Right cardiac atrium (tissue), 5 donors: Measurements from ENCODE around the gene FSTL4. TPM values are rescaled to one million over a fixed set of nuclear protein-coding genes. Genes with fewer than 3 reads are reported as not detected.

Experiments
- ATAC-seq, 2 donors: fragments of 200-7000 bp; cut with Tn5 transposase; one replicate each; pipeline versions ENCODE4 v1.8.0 to v1.9.1; 2020; ENCODE audit warnings: moderate library complexity in 2 of 2, mild to moderate bottlenecking in 1 of 2
- DNase-seq, 3 donors: peaks; one replicate each; pipeline ENCODE4 v3.0.0-alpha.2; 2020
- H3K27ac ChIP-seq: one replicate; pipeline ENCODE4 v1.5.1; 2013; ENCODE audit warnings: mild to moderate bottlenecking, low read length, control low read depth, moderate library complexity
- H3K27me3 ChIP-seq: one replicate; pipeline ENCODE4 v1.6.1; 2013; ENCODE audit not compliant: control insufficient read depth, insufficient read depth
- H3K4me1 ChIP-seq: one replicate; pipeline ENCODE4 v1.6.1; 2013; ENCODE audit warnings: low read length; ENCODE audit not compliant: control insufficient read depth, insufficient read depth
- H3K4me3 ChIP-seq: one replicate; pipeline ENCODE4 v1.5.1; 2013; ENCODE audit warnings: low read length, control low read depth
- H3K9me3 ChIP-seq: one replicate; pipeline ENCODE4 v1.6.1; 2013; ENCODE audit warnings: low read length; ENCODE audit not compliant: control insufficient read depth
- WGBS: extraction: QIAGEN DNeasy Blood & Tissue Kit; methylation state at CpG from one replicate; pipeline ENCODE4 v1.1.7; 2013; 5-methylcytosine and 5-hydroxymethylcytosine counted together
- intact Hi-C, 4 donors: fragments of 100-400 bp; cut with DNase I; formaldehyde crosslinking; loops; one replicate each; pipeline versions ENCODE4 v1.11.0 to v1.14.0; 2022 to 2023
- long read RNA-seq, 4 donors: library from polyadenylated mRNA; unstranded; transcript quantifications; one replicate each; pipeline ENCODE4 v2.0.0, GENCODE V29; 2020 to 2021
- polyA plus RNA-seq: library from polyadenylated mRNA; stranded (reverse); fragments of 200-250 nt; gene quantifications from one replicate; pipeline ENCODE4 v1.2.3, GENCODE V29; 2013
- total RNA-seq, 4 donors: library from RNA; stranded (reverse); fragmentation: NEBNext Ultra II Directional; extraction: Animal tissue kit (Norgen Biotek cat#: 25700); gene quantifications; one replicate each; pipeline ENCODE4 v1.2.1, GENCODE V29; 2021
- donor health status: healthy with polysubstance abuse.
- donor health status: DM: no; HTN: yes; CAD: no.
- donor health status: DM: no; HTN: no; CAD: no.
- donor health status: DM: no; HTN: yes; CAD: no; lungs with severe emphysema.
- donor health status: DM: yes; HTN: yes; CAD: no.

FSTL4 gene
- total RNA-seq (not detected), polyA plus RNA-seq (not detected)
- long read RNA-seq, donor 1 = 0 reads
- long read RNA-seq, donor 2 = 0 reads
- long read RNA-seq, donor 3 = 0 reads
- long read RNA-seq, donor 4 = 0 reads

DNA sequence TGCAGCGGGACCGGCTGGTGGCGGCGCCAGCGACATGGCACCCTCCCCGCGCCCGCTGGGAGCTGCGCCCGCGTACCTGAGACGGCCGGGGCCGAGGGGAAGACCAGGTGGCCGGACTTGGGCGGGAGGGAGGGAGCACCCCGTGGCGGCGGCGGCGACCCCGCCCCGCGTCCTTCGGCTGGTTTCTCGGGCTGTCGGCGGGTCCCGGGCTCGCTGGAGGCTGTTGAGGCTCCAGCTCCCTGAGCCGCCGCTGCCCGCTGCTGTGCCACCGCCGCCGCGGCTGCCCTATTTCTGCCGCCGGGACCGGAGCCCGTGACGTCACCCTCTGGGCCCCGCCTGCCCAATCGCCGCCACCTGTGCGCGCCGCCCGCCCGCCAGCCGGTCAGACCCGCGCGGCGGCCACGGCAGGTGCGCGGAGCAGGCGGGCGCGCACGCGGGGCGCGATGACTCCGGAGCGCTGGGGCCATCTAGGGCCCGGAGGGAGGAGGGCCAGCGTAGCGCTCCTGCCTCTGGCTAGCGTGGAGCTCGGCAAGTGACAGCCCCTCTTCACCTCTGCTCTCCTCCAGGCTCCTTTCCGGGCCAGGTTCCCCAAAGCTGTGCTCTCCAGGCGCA is at the start of gene FSTL4:
FSTL4 (minus strand) TSS at position 293 of the 612 bp plus-strand sequence.
- H3K27me3 ChIP-seq = no peaks in the 10 kb centered on the region
- no peaks in the 10 kb centered on the region for H3K9me3 ChIP-seq
- no peak within 1 kb of the TSS for H3K27ac ChIP-seq
- DNase-seq = peak in 1 of 3 donors; percentile 58
- WGBS = 2% methylated on average over 73 of the region's 74 CpGs
- no peaks in the 10 kb centered on the region for H3K4me1 ChIP-seq
- ATAC-seq = peak; percentile 40 to 42
- H3K4me3 ChIP-seq = peak within 1 kb of the TSS; percentile 41
- intact Hi-C loops = loop anchor here in 2 of 4 donors (5.0 to 10.0 kb wide), 2 partner anchors 188 to 190 kb away; no protein-coding TSS in a partner anchor

DNA sequence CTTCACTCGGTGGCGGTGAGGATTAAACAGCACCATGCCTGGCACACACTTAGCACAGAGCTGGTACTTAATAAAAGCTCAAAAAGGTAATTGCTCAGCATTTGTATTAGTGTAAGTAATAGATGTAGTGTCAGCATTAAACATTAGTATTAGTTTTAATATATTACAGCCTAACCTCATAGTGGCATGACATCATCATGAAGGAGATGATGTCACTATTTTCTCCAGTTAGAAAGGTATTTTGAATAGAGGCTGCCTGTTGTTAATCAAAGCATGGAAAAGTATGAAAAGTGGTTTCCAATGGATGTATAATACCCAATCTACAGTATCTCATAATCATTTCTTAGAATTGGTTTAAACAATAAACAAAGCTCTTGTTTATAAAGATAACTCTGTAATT is 49.0 kb upstream of the FSTL4 start:
- no peak for ATAC-seq
- Histone ChIP-seq H3K27ac (no peak overlapping the region), H3K4me3 (no peak overlapping the region), H3K4me1 (no peaks in the 10 kb centered on the region), H3K27me3 (no peaks in the 10 kb centered on the region), H3K9me3 (no peaks in the 10 kb centered on the region)
- whole genome bisulfite sequencing = 96% methylated on average over 2 of the region's 2 CpGs
- no peak for DNase-seq
- intact Hi-C loops = no loop called here

DNA sequence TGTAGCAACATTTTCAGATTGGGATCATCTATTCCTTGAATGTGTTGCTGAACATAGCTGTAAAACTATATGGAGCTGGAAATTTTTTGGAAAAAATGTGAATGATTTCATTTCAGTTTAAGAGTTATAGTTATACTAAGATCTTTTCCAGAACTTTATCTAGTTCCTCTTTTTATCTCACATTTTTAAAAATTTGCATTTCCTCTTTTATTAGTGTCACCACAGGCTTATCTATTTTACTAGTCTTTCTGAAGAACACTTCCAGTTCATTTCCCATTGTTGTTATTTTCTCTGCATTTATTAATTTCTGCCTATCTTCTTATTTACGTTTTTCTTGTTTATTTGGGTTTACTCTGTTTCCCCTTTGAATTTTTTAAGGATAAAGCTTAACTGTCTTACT is 46.0 kb upstream of the FSTL4 start:
- intact Hi-C loops = no loop called here
- Histone ChIP-seq H3K27ac (no peak overlapping the region), H3K27me3 (no peaks in the 10 kb centered on the region), H3K9me3 (no peaks in the 10 kb centered on the region), H3K4me1 (no peaks in the 10 kb centered on the region), H3K4me3 (no peak overlapping the region)
- ATAC-seq (no peak), DNase-seq (no peak)
- 30% methylated on average over 1 of the region's 1 CpG for WGBS

DNA sequence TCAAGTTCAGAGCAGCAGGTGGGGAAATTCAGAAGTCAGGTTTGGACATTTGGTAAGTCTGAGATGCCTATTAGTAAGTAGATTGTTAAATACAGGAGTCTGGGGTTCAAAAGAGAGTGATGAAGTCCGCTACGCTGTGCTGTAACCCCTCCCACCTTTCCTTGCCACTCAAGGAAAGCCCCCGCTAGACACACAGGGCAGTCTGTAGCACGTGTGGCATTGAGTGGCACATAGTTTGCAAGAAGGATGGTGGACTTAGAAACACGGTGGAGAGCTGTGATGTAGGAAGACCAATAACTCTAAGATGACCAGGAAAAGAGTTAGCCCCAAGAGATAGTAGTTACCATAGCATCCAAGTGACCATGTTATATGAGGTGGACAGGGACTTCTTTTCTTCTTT is 44.7 kb upstream of the FSTL4 start:
- ATAC-seq (no peak), DNase-seq (no peak)
- Histone ChIP-seq H3K4me3 (no peak overlapping the region), H3K27me3 (no peaks in the 10 kb centered on the region), H3K4me1 (no peaks in the 10 kb centered on the region), H3K27ac (no peak overlapping the region), H3K9me3 (no peaks in the 10 kb centered on the region)
- intact Hi-C loops = no loop called here
- WGBS = 88% methylated on average over 5 of the region's 5 CpGs

DNA sequence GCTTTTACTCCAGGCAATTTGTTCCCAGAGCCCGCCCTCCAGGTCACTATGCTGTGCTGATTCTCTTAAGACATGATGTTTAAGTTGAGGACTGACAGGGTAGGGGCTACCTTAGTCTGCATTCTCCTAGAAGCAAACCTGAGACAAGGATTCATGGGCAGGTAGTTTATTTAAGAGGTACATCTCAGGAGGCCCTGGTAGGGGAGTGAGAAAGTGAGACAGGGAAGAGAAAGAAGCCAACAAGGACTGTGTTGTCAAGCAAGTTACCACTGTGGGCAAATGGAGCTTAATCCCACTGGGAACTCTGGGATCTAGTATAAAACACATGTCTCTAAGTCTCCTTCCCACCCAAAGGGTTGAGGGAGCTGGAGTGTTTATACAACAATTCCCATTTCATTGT is 43.6 kb upstream of the FSTL4 start:
- Histone ChIP-seq H3K4me1 (no peaks in the 10 kb centered on the region), H3K4me3 (no peak overlapping the region), H3K27me3 (no peaks in the 10 kb centered on the region), H3K27ac (no peak overlapping the region), H3K9me3 (no peaks in the 10 kb centered on the region)
- intact Hi-C loops = no loop called here
- DNase-seq (no peak), ATAC-seq (no peak)
- 76% methylated on average over 1 of the region's 1 CpG for WGBS

DNA sequence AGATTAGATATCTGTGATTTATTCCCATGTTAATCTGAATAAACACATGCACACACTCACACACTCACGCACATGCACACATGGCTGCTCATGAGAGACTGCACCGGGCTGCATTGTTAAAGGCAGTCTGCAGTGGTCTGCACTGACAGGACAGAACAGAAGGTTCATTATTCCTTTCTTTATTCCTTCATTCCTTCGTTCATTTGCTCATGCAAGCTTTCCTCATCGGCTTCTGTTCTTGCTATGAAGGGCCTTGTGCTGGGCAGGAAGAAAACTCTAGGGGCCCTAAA is 41.4 kb upstream of the FSTL4 start:
- WGBS = 69% methylated on average over 4 of the region's 4 CpGs
- ATAC-seq (no peak), DNase-seq (no peak)
- Histone ChIP-seq H3K4me1 (no peaks in the 10 kb centered on the region), H3K4me3 (no peak overlapping the region), H3K27me3 (no peaks in the 10 kb centered on the region), H3K9me3 (no peaks in the 10 kb centered on the region), H3K27ac (no peak overlapping the region)
- intact Hi-C loops = no loop called here

DNA sequence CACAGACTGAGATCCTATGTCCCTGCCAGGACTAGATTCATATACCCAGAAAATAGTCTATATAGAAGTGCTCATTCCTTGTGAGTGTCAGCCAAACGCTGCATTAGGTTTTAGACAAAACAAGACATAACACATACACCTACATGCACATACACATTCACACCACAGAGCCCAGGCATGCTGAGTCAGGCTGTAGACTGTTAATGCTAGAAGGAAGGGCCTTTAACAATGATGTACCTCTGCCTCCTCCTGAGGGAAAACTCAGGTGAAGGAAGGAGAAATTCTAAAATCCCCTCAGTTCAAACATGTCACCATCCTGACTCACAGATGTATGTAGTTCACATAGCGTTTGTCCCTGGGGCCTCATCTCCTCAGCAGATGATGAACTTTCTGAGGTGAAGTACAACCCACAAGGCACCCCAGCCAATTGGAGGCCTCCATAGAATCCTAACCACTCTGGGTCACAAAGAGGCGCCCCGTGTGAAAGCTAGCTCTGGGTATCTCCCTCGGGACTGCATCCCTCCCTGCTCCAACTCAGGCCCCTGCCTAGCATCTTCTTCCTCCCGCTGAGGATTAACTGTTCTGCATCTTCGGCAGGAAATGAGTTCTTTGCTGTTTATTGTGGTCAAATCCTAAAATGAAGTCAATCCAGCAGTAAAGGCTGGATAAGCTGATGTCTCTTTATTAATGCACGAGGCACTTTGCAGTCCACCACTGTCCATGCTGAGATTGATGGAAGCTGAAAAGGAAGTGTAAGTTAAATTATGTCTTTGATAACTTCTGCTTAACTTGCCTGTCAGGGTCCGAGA is 40.8 kb upstream of the FSTL4 start:
- DNase-seq (no peak), ATAC-seq (no peak)

DNA sequence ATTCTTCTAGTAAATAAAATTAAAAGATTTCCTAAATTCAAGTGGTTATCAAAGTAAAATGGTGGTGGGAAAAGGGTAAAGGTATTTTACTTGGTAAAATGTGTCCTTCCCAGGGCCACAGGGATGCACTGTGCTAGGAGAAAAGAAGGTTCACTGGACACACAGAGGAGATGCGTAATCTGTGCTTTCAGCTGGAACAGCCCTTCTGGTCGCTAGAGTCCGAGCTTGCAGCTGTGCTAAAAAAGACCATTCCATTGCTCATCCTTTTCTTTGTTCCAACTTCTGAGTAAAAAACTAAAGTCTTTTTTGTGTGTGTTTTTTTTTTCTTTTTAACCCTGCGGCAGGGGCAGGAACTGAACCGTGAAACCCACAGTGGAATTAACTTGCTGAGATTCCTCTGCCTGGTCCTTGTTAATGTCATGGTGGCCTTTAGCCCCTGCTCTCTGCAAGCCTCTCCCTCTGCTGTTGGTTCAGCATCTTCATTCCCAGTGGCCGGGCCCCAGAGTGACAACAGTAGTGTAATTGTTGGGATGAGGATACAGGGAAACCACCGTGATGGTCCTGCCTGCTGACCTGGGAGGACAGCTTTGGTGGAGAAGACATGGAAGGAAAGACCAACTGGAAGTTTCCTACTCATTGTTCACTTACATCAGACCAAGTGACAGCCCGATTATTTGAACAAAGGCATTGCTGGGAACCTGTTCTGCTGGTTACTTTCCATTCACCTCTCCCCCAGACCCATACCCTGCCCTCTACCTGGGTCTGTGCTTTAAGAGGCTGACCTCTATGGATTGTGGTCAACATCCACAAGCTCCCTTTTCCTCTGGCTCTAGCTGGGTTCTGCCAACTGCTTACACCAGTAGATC is 31.9 kb upstream of the FSTL4 start:
- no peak for DNase-seq
- ATAC-seq = no peak
- Histone ChIP-seq H3K27ac (no peak overlapping the region), H3K4me1 (no peaks in the 10 kb centered on the region), H3K9me3 (no peaks in the 10 kb centered on the region), H3K4me3 (no peak overlapping the region), H3K27me3 (no peaks in the 10 kb centered on the region)
- WGBS = 85% methylated on average over 8 of the region's 8 CpGs
- intact Hi-C loops = no loop called here

More for the DNA sequence above, 40.8 kb upstream of the FSTL4 start:
- Histone ChIP-seq H3K4me3 (no peak overlapping the region), H3K27me3 (no peaks in the 10 kb centered on the region), H3K4me1 (no peaks in the 10 kb centered on the region), H3K27ac (no peak overlapping the region), H3K9me3 (no peaks in the 10 kb centered on the region)
- intact Hi-C loops = no loop called here
- 51% methylated on average over 9 of the region's 9 CpGs for WGBS

DNA sequence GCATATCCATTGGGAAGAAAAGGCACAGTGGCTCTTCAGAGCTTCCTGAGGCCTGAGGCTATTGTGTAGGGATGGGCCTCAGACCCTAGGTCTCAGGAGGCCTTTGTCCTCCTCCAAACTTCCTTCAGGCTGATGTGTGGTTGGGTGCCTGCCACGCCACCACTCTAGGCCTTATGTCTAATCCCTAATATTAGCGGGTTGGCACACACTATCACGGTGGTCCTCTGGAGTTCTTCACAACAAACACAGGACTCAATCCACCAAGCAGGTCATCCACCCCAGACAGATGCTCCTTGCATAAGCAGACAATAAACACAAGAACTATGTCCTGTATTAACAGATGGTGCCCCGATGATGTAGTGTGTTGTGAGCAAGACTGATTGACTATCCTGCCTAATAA is 31.0 kb upstream of the FSTL4 start:
- H3K9me3 ChIP-seq = no peaks in the 10 kb centered on the region
- 89% methylated on average over 4 of the region's 4 CpGs for WGBS
- no peaks in the 10 kb centered on the region for H3K4me1 ChIP-seq
- intact Hi-C loops = no loop called here
- no peak overlapping the region for H3K4me3 ChIP-seq
- H3K27me3 ChIP-seq = no peaks in the 10 kb centered on the region
- DNase-seq = no peak
- no peak overlapping the region for H3K27ac ChIP-seq
- no peak for ATAC-seq

DNA sequence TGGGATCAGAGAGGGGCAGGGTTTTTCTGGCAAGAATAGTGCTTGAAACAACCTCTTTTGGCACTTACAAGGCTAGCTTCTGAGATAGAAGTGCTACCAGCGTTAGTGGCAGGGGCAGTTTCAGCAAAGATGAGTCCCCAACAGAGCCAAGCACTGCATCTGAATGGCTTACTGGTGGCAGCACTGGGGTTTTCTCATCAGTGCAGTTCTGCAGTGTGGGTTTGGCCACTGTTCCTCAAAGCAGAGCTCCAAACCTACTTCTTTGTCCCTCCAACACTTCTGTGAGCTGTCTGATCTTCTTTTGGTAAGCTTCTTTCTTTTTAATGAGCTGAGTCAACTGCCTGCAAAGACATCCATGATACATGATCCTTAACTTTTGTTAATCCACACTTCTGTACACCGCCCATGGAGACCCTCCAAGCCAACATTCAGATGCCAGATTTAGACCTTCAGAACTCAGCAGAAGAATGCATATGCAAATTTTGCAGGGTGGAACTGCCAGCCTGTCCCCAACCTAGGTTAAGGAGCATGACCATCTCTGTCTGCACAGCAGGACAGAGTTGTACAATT is 29.9 kb upstream of the FSTL4 start:
- Histone ChIP-seq H3K9me3 (no peaks in the 10 kb centered on the region), H3K4me3 (no peak overlapping the region), H3K4me1 (no peaks in the 10 kb centered on the region), H3K27me3 (no peaks in the 10 kb centered on the region), H3K27ac (no peak overlapping the region)
- ATAC-seq (no peak), DNase-seq (no peak)
- WGBS = 77% methylated on average over 2 of the region's 2 CpGs
- intact Hi-C loops = no loop called here

DNA sequence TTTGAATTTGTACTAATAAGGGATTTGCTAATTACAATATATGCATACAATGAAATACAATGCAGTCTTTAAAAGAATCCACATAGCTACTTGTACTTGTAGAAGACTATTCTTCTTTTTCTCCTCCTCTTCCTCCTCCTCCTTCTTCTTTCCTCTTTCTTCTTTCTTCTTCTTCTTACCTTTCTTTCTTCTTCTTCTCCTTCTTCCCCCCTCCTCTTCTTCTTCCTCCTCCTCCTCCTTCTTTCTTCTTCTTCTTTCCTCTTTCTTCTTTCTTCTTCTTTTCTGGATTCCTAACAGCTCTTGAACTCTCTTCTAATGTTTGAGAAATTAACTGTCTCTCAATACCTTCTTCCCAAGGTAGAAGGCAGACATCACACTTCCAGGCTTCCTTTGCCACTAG is 29.3 kb upstream of the FSTL4 start:
- Histone ChIP-seq H3K4me1 (no peaks in the 10 kb centered on the region), H3K27ac (no peak overlapping the region), H3K9me3 (no peaks in the 10 kb centered on the region), H3K4me3 (no peak overlapping the region), H3K27me3 (no peaks in the 10 kb centered on the region)
- DNase-seq (no peak), ATAC-seq (no peak)
- intact Hi-C loops = no loop called here
